MV-4-11 (cell line): Measurements from ENCODE around the gene PRODH2.
"Not testable (repeated sequence)": the region's sequence is repeated elsewhere in the genome, so short reads cannot be mapped to it uniquely, and the experiment has no call there.

Source experiments
- DNase-seq: peaks from one replicate; lab custom pipeline; 2025; lab: John Stamatoyannopoulos, UW

PRODH2 gene

GRCh38 chr19:35843676-35844481 is 31.2 kb upstream of the PRODH2 start:
- DNase-seq = peak; percentile 53

- DNase-seq = no peak
These were observed 30.1 kb upstream of the PRODH2 start for GRCh38 chr19:35842666-35843272.

GRCh38 chr19:35841961-35842595 is 29.4 kb upstream of the PRODH2 start:
- no peak for DNase-seq

GRCh38 chr19:35836096-35836495 is 23.5 kb upstream of the PRODH2 start:
- not testable (repeated sequence) for DNase-seq

- DNase-seq = no peak
These were observed 21.3 kb upstream of the PRODH2 start for GRCh38 chr19:35833972-35834371.

- no peak for DNase-seq
These were observed 19.4 kb upstream of the PRODH2 start for GRCh38 chr19:35832054-35832453.

- no peak for DNase-seq
These were observed 18.3 kb upstream of the PRODH2 start for GRCh38 chr19:35830986-35831385.

- peak; percentile 50 for DNase-seq
These were observed 16.2 kb upstream of the PRODH2 start for GRCh38 chr19:35828692-35829301.

- DNase-seq = no peak
These were observed 11.5 kb upstream of the PRODH2 start for GRCh38 chr19:35824150-35824549.

- peak; percentile 98 for DNase-seq
These were observed 9.9 kb upstream of the PRODH2 start for GRCh38 chr19:35822579-35822978.

GRCh38 chr19:35818445-35818844 is 5.8 kb upstream of the PRODH2 start:
- no peak for DNase-seq

GRCh38 chr19:35816846-35817245 is 4.2 kb upstream of the PRODH2 start:
- DNase-seq = no peak

- DNase-seq = no peak
These were observed 3.6 kb upstream of the PRODH2 start for GRCh38 chr19:35816262-35816661.

- no peak for DNase-seq
These were observed 622 bp upstream of the PRODH2 start for GRCh38 chr19:35813043-35813890.

- no peak for DNase-seq
These were observed 1.1 kb downstream of the PRODH2 start for GRCh38 chr19:35811317-35812219.

- no peak for DNase-seq
These were observed 5.0 kb downstream of the PRODH2 start for GRCh38 chr19:35807633-35808032.

- no peak for DNase-seq
These were observed 6.0 kb downstream of the PRODH2 start for GRCh38 chr19:35806597-35806996.

- no peak for DNase-seq
These were observed 7.0 kb downstream of the PRODH2 start for GRCh38 chr19:35805526-35806102.

GRCh38 chr19:35801828-35802227 is 10.8 kb downstream of the PRODH2 start:
- no peak for DNase-seq

GRCh38 chr19:35797663-35798062 is 15.0 kb downstream of the PRODH2 start:
- DNase-seq = no peak
